GM19023 (cell line): ENCODE data around the gene DYSF.

Experiments
- ATAC-seq: cut with Tn5 transposase; IDR thresholded peaks from one replicate; pipeline ENCODE4 v1.9.1; 2021; ENCODE audit warnings: mild to moderate bottlenecking, moderate library complexity; ENCODE audit not compliant: unreplicated experiment

Gene DYSF

DNA sequence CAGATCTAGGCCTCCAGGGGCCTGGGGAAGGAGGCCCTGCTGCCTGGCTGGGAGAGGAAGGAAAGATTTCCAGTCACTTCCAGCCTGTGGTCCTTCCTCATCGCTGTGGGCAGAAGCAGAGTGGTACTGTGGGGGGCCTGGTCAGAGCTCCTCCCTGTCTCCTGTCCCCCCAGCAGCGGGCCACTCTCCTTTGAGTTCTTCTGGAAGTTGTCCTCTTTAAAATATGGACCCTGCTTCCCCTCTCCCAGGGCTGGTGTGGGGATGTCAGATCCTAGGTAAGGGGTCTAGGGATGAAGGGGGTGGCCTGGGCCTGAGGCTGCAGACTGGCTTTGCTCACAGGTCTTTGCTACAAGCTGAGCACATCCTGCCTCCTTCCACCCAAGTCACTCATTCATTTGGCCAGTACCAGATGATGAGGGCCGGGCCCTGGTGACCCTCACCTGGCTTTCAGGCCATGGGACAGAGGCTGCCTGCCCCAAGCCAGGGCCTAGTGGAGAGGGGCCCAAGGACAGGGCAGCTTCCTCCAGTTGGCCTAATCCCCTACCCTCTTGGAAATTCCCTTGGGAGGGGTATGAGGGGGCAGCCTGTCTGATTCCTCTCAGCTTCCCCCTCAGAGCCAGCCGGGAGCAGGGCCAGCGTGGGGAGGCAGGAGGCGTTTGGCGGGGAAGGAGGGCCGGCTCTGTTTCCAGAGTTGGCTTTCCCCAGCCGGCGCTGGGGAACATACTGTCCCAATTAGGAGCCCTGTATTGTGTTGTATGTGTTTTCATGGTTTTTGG is 231.9 kb downstream of the DYSF start:
- ATAC-seq, result no peak

DNA sequence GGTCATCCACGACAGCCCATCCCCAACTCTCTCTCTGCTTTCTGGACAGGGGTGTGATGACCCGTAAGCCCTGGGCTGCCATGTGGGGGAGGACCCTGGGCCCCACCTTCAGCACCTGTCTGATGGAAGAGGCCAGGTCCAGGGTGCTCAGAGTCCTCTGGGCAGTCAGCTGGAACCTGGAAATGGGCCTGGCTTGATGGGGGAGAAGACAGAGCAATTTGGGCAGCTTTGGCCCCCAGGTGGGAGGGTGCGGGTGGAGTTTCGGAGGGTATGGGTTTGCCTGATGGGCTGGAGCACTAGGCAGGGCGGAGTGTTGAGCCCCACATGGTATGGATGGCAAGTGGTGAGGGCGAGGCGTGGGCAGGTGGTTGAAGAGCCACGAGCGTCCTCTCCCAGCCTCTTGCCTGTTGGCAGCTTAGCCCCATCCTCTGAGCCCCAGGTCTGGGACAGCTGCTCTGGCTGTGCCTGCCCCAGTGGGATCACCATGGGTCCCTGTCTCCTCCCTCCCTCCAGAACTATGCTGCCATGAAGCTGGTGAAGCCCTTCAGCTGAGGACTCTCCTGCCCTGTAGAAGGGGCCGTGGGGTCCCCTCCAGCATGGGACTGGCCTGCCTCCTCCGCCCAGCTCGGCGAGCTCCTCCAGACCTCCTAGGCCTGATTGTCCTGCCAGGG is 232.7 kb downstream of the DYSF start:
- no peak for ATAC-seq

DNA sequence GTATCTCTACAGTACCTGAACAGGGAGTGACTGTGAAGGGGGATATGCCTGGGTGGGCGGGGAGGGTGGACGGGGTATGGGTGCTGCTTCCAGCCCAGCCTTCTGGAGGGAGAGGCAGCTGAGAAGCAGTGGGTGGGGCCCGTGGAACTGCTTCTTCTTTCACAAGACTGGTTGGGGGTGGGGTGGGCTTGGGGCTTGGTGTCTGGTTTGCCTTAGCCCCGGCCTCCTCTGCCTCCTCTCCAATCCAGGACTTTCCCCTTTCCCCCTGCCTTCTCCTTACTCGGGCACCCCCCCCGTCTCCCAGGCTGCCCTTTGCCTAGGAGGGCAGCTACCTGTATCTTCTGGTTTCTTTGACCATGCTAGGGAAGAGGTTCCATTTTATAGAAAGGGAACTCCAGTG is 233.4 kb downstream of the DYSF start:
- no peak for ATAC-seq

DNA sequence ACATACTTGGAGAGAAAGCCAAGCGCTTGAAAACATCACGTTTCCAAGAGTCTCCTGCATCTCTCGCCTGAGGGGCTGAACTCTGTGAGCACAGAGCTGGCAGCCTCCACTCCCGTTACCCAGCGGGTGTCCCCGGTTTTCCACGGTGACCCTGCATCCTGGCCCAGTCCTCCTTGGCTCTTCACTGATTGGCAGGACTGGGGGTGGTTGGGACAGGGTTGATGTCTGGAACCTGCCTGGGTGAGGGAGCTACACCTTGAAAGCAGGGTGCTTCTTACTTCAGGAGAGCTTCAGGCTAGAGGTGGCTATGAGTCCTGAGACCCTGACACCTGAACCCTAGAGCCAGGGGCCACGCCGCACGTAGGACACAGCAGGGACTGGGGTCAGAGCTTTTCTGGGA is 234.1 kb downstream of the DYSF start:
- ATAC-seq, result no peak

DNA sequence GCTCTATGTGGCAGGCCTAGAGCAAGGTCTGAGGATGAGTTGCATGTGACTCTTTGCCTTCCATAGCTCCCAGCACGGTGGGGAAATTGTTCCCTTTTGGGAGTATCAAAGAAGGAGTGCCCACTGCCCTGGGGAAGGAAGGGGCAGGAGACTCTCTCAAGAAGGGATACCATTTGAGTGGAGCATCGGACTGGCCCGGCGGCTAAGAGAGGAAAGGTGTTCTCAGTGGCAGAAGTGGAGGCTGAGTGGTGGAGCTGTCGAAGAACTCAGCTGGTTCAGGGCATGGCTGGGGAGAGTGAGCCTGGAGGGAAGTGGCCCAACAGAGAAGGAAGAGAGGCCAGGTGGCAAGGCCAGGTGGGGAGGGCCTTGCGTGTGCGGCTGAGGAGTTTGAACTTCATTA is 235.2 kb downstream of the DYSF start:
- no peak for ATAC-seq

DNA sequence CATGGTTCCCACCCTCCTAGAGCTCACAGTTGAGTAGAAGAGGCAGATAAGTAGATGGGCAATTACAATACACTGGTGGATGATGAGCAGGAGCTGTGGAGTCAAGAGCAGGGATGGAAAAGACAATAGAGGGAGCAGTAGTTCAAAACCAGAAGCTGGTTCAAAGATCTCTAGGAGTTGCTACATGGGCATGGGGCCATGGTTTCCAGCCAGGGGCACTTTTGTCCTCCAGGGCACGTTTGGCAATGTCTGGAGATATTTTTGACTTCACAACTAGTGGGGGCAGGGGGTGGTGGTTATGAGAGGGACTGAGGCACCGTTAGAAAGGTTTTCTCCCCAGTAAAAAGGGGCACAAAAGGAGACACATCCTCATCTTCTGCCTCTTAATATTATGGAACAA is 236.0 kb downstream of the DYSF start:
- no peak for ATAC-seq

DNA sequence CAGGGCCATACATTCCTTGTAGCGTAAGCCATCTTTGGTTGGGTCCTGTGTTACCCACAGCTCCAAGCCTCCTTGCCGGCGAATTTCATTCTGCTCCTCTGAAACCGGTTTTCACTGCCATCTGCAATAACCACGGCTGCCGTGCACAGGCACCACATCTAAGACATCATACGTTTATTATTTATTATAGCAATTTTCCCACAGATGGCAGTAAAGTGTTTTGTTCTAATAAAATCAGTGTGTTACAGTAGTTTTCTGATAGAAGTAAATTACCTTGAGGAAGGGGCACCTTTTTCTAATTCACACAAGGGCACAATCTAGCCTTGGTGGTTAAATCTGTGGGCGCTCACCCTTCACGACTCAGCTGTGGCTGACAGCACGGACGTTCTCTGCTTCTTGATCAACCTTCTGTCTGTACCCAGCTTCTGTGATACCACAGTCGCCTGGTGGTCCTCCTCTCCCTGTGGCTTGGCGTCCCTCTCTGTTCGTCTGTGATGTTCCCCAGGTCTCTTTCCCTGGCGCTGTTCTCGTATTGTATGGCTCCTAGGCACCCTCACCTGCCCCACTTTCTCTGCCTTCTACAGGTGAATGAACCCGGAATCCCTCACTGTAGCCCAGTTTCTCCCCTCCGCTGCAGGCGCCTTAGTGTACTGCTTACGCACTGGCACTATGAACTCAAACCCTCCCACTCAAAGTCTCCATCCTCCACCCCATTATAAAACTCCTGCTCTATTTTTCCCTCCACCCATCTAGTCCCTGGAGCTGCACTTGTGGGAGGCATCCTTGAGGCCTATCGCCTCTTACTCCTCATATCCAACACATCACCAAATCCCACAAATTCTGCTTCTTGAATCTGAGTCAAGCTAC is 236.8 kb downstream of the DYSF start:
- no peak for ATAC-seq

DNA sequence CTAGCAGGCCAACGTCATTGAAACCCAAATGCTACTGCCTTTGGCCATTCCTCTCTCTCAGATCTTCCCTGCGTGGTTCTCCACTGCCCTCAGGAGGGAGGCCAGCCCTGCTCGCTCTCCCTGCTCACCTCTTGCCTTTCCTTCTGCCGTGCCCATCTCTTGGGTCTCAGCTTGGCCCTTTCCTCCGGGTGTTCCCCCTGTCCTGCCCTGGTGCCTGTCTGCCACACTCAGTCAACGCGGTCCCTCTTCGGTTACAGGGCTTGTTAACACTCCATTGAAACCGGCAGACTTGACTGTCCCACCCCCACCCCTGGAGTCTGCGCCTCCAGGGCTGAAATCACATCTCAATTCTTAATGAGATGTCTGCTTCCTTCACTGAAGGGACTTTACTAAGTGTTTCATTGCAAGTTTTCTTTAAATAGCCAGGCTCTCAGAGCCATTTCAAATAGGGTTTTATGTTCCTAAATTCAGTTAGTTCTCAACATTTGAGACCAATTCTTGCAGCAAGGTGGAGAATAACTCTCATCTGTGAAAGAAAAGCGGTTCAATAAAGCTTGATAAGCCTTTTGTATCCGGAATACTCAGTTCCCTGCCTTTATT is 237.6 kb downstream of the DYSF start:
- no peak for ATAC-seq

DNA sequence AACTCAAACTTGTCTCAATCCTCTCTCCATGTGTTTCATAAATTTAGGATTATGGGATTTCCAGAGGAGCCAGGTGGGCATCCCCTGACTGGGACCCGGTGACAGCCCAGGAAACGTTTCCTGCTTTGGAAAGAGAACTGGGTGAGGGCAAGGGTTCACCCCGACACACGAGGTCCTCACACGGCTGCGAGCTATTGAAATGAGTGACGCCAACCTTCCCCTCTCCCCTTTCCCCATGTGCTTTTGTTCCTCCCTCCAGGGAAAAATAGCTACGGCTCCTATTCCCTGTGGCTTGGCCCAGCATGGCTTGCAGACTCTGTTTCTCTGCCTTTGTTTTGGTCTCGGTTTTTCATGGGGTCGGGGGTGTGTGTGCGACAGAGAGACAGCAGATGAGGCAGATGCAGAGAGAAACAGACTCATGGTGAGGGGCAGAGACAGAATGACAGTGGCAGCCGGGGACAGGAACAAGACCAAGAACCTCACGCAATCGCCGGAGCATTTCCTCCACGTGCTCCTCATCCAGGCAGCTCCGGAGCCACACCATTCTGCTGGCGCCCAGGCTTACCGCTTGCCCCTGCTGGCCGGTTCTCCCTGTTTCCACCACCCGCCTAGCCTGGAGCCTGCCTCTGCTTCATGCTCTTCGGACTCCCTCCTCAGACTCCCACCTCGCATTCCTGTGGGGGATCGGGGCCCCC is 238.5 kb downstream of the DYSF start:
- ATAC-seq, result no peak

DNA sequence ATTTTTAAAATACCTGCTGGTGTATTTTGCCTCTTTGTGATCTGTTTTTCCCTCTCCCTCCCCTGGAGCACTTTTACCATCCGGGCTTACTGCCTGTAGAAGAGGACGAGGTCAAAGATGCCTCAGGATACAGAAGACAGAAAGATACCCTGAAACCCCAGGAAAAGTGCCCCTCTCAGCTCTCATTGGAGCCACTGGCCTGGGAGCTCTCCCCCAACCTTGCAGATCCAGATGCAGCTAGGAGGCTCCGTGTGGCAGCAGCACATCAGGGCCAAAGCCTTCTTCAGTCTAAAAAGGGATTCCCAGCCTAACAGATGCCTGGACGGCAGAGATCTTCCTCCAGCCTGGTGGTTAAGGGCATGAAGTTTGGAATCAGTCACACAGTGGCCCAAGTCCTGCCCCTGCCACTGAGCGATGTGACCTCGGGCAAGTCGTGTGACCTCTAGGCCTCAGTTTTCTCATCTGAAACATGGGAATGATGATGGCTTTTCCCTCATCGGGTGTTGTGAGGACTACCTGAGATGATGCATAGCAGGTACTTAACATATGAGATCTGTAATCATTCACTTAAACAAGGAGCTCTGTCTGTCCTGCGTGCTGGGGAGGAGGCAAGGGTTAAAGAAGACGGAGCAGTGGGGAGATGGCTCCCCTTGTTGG is 239.4 kb downstream of the DYSF start:
- no peak for ATAC-seq

DNA sequence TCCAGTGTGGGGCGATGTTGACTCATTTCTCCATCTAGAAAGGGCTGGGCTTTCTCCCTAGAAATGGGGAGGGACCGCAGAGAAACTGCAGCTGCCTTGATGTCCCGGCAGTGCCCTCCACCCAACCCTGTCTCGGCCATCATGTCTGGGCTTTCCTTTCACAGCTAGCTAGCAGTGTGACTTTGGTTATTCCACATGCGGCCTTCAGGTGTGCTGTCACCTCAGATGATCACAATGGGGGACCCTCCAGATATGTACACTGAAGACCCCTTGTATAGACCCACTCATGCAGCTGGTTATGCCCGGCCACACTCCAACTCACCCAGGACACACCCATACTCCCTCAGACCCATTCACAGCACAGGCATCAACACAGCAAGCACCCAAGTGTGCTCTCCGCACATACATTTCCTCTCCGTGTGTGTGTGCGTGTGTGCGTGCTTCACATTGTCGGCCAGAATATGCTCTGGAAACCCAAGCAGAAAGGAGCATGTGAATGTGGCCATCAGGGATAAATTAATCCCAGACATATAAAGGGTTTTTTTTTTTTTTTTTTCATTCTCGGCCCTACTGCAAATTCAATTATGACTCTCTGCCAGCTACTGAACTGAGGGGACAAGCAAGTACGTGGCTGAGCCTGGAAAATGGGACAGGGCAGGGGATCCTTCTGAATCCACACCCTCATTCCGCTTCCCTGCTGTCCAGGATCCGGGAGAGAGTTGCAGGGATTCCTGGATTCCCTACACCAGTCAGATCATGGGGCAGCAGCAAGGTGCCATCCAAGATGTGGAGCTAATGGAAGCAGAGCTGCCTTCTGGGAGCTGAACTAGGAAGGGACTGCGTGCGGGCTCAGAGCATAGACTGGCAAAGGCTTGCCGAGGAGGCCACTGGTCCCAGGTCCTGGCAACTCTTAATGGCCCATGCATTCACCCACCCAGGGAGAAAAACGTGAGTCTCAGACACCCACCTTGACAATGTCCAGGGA is 240.2 kb downstream of the DYSF start:
- no peak for ATAC-seq

DNA sequence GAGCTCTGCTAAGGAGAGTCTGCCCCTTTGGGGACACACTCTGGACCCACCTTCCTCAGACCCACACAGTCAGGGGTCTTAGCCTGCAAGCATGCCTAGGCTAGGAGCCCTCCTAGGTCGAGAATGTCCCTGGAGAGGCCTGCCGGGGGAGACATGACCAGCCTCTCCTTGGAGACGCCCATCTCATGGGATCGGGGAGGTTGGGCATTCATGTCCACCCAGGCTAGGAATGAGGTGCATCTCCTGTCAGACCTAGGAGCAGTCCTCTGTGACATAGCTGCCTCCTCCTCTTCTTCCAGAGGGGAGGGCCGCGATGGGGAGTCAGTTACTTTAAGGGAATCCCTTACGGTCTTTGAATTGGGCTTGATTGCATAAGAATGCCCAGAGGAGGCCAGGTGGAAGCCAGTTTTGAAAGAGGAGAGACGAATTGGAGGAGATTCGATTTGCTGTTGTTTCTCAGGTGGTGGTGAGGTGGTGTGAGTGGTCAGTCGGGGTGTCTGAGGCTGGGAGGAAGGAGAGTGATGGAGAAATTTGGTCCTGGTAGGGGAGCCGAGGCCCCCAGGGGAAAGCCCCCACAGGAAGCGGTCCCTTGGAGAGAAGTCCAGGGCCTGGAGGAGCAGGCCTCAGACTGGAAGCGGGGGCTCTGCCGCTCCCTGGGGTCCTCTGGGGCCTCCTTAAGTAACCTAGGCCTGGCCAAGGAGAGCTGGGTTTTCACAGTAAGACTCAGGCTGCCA is 241.3 kb downstream of the DYSF start:
- ATAC-seq, result no peak

DNA sequence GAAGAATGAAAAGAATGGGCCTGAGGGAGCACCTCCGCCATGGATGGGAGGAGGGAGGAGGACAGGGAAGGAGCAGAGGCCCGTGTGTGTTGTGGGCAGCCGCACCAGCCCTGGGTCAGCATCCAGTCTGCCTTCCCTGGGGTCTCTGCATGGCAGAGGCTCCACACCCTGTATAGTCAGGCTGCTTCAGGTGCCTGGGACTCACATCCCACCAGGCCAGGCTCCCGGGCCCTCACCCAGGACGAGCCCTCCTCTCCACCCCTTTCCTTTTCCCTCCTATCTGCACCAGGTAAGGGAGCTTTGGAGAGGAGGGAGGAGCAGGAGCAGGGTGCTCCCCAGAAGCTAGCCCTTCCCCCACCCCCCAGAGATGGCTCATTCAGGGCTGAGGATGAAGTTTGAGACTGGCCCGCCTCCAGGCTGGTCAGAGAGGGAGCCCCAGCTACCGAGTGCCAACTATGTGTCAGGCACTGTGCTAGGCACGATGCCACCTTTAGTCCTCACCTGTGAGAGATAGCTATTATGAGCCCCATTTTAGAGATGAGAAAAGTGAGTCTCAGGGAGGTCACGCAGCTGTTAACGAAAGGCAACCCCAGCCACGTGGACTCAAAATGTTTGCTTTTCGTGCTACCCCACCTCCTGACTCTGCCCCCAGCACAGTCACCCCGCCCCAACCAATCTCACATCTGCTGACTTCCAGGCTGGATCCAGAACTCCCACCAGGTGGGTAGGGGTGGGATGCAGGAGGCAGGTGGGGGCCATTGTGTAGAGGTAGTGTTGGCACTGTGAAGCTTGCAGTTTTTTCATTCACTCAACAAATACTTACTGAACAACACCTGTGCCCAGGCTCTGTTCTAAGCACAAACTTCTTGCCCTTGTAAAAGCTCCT is 242.1 kb downstream of the DYSF start:
- ATAC-seq, result no peak

DNA sequence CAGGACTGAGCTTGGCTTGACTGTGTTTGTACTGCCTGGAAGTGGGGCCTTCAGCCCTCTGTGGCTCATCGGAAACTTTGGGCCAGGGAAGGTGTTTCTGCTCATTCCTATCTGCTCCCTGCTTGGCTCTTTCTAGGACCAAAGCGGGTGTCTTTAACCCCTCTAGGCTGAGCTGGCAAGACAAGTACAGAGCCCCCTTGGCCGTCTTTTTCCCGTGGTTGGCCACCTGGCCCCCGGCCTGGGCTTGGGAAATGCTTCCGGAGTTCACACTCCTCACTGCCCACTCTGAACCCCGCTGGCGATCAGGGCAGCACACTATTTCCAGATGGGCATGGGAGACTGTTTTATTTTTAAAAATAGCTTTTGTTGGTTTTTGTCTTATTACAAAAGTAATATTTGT is 243.0 kb downstream of the DYSF start:
- ATAC-seq, result no peak

DNA sequence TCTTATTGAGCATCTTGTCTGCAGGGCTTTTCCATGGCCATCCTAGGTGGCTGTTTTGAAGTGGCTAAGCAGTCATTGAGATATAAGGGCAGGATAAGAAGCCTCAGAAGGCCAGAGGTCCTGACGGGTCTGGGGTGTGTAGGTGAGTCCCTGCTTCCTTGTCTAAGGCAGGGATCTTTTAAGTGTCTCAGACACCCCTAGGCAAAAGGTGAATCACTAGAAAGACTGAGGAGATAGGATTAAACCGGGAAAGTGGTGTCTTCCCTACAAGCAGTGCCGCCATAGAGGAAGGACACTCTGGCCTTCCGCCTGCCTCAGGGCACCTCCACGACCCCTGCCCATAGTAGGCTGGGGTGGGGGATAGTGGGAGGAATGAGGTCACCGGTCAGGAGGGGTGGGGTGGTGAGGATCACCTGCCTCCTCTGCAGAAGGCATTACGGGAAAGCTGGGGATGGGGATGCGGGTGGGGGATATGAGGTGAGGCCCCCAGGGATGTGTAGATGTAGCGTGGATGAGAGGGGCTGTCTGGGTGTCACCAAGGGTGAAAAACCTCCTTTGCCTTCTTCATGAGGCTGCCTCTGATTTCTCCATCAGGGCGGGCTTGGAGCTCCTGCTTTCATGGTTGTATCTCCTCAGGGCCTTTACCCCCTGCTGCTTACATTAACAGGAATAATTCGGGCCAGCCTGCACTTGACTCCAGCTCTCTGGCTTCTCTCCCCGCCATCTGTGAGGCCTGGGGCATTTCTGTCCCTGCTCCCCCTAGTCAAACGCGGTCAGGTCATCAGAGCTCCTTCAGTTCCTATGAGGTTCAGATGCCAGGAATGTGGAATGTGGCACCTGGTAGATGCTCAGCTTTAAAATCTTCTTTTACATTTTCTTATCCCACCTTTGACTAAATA is 244.0 kb downstream of the DYSF start:
- no peak for ATAC-seq

DNA sequence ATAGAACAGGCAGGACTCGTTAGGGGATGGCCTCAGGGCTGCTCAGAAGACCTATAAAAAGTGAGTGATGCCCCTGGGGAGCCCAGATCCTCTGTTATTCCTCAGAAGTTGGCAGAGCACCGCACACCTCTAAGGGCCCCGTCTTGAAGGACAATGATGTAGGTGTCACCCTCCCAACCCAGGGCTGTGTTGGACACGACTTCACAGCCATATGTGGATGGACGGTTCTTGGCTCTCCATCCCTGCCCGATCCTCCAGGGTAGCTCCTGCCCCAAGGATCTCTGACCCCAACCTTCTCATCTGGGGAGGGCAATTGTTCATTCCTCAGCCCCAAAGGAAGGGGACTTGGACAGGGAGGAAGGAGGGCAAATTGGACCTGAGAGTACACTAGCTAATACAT is 246.1 kb downstream of the DYSF start:
- ATAC-seq, result no peak
